ENCODE data around the gene CDK11B. TPM values are rescaled to one million over a fixed set of nuclear protein-coding genes. Genes with fewer than 3 reads are reported as not detected.
"Not testable (repeated sequence)": the region's sequence is repeated elsewhere in the genome, so short reads cannot be mapped to it uniquely, and the experiment has no call there.

The CDK11B gene
- total and polyA plus RNA-seq, 3 experiments from 2014 or later: 18.3 to 45.6 (median 42.2) TPM

- H3K4me1 ChIP-seq (ENCODE audit: insufficient read depth, low read length): peaks cover 6% of the 10 kb centered on the region
- H3K27ac Mint-ChIP-seq: peak overlapping the region in 1 of 8 donors; percentile 76
- H3K36me3 ChIP-seq (ENCODE audit: insufficient read depth, low read length): no peaks in the 10 kb centered on the region
- H3K4me3 Mint-ChIP-seq: peak overlapping the region; percentile 26 to 89 (median 71)
- no peaks in the 10 kb centered on the region for H3K36me3 Mint-ChIP-seq
- H3K27ac ChIP-seq (ENCODE audit: low read depth, low read length): no peak overlapping the region
- H3K27me3 ChIP-seq (ENCODE audit: insufficient read depth, low read length, poor library complexity, severe bottlenecking): no peaks in the 10 kb centered on the region
- no peak overlapping the region for H3K4me3 ChIP-seq (ENCODE audit: low read length)
- peak in 2 of 5 donors; percentile 30 to 40 for DNase-seq
- no peaks in the 10 kb centered on the region for H3K9me3 ChIP-seq (ENCODE audit: low read length)
- H3K27me3 Mint-ChIP-seq: peaks cover 0 to 9% of the 10 kb centered on the region in 2 donors
- CTCF ChIA-PET: interaction anchor here (1.1 kb wide), 1 partner anchor 16 kb away, joined by 3 read pairs; no protein-coding TSS in a partner anchor
- no peaks in the 10 kb centered on the region for H3K9me3 Mint-ChIP-seq
- peaks cover 0 to 6% (median 0%) of the 10 kb centered on the region in 3 donors for H3K4me1 Mint-ChIP-seq
- POLR2A ChIA-PET: no interaction called here
Observed at GRCh38 chr1:1599030-1599934, 59.5 kb downstream of the CDK11B start.

- peak overlapping the region in 1 of 8 donors; percentile 76 for H3K27ac Mint-ChIP-seq
- no peak overlapping the region for H3K27ac ChIP-seq (ENCODE audit: low read depth, low read length)
- POLR2A ChIA-PET: no interaction called here
- H3K9me3 Mint-ChIP-seq: no peaks in the 10 kb centered on the region
- no peaks in the 10 kb centered on the region for H3K36me3 Mint-ChIP-seq
- H3K4me1 ChIP-seq (ENCODE audit: insufficient read depth, low read length): peaks cover 6% of the 10 kb centered on the region
- peaks cover 0 to 6% (median 0%) of the 10 kb centered on the region in 3 donors for H3K4me1 Mint-ChIP-seq
- H3K4me3 ChIP-seq (ENCODE audit: low read length): no peak overlapping the region
- peak overlapping the region in 6 of 7 donors; percentile 40 to 89 (median 72) for H3K4me3 Mint-ChIP-seq
- H3K9me3 ChIP-seq (ENCODE audit: low read length): no peaks in the 10 kb centered on the region
- peaks cover 0 to 9% of the 10 kb centered on the region in 2 donors for H3K27me3 Mint-ChIP-seq
- CTCF ChIA-PET: interaction anchor here (1.1 kb wide), 1 partner anchor 15 kb away, joined by 3 read pairs; no protein-coding TSS in a partner anchor
- H3K27me3 ChIP-seq (ENCODE audit: insufficient read depth, low read length, poor library complexity, severe bottlenecking): no peaks in the 10 kb centered on the region
- H3K36me3 ChIP-seq (ENCODE audit: insufficient read depth, low read length): no peaks in the 10 kb centered on the region
- DNase-seq: no peak
Observed at GRCh38 chr1:1598720-1599029, 60.1 kb downstream of the CDK11B start.

- ChIA-PET POLR2A (no interaction called here), CTCF (interaction anchor here (1.1 kb wide), 1 partner anchor 15 kb away, joined by 3 read pairs; no protein-coding TSS in a partner anchor)
- Histone ChIP-seq H3K27ac (ENCODE audit: low read depth, low read length) (no peak overlapping the region), H3K9me3 (ENCODE audit: low read length) (no peaks in the 10 kb centered on the region), H3K27me3 (ENCODE audit: insufficient read depth, low read length, poor library complexity, severe bottlenecking) (no peaks in the 10 kb centered on the region), H3K36me3 (ENCODE audit: insufficient read depth, low read length) (no peaks in the 10 kb centered on the region), H3K4me1 (ENCODE audit: insufficient read depth, low read length) (peaks cover 6% of the 10 kb centered on the region), H3K4me3 (ENCODE audit: low read length) (no peak overlapping the region)
- peaks cover 0 to 9% of the 10 kb centered on the region in 2 donors for H3K27me3 Mint-ChIP-seq
- H3K27ac Mint-ChIP-seq: peak overlapping the region in 1 of 8 donors; percentile 50
- H3K9me3 Mint-ChIP-seq: no peaks in the 10 kb centered on the region
- H3K4me3 Mint-ChIP-seq: peak overlapping the region in 6 of 7 donors; percentile 62 to 89 (median 76)
- no peak for DNase-seq
- H3K36me3 Mint-ChIP-seq: no peaks in the 10 kb centered on the region
- peaks cover 0 to 6% (median 0%) of the 10 kb centered on the region in 3 donors for H3K4me1 Mint-ChIP-seq
Observed at GRCh38 chr1:1598051-1598719, 60.6 kb downstream of the CDK11B start.

- CTCF ChIA-PET: no interaction called here
- POLR2A ChIA-PET: no interaction called here
- H3K27me3 Mint-ChIP-seq: peaks cover 0 to 9% of the 10 kb centered on the region in 2 donors
Observed at GRCh38 chr1:1597275-1597930, 61.4 kb downstream of the CDK11B start.

GRCh38 chr1:1596493-1597274 lies 62.1 kb downstream of the CDK11B start:
- Mint-ChIP-seq H3K36me3 (no peaks in the 10 kb centered on the region), H3K27ac (no peak overlapping the region), H3K9me3 (no peaks in the 10 kb centered on the region), H3K4me1 (peaks cover 0 to 6% (median 0%) of the 10 kb centered on the region in 3 donors), H3K27me3 (peaks cover 0 to 9% of the 10 kb centered on the region in 2 donors), H3K4me3 (no peak overlapping the region)
- Histone ChIP-seq H3K4me3 (ENCODE audit: low read length) (no peak overlapping the region), H3K27me3 (ENCODE audit: insufficient read depth, low read length, poor library complexity, severe bottlenecking) (no peaks in the 10 kb centered on the region), H3K9me3 (ENCODE audit: low read length) (no peaks in the 10 kb centered on the region), H3K36me3 (ENCODE audit: insufficient read depth, low read length) (no peaks in the 10 kb centered on the region), H3K27ac (ENCODE audit: low read depth, low read length) (no peak overlapping the region), H3K4me1 (ENCODE audit: insufficient read depth, low read length) (peaks cover 6% of the 10 kb centered on the region)
- no peak for DNase-seq
- ChIA-PET POLR2A (no interaction called here), CTCF (no interaction called here)

More at GRCh38 chr1:1597275-1597930, 61.4 kb downstream of the CDK11B start:
- Histone ChIP-seq H3K4me1 (ENCODE audit: insufficient read depth, low read length) (peaks cover 6% of the 10 kb centered on the region), H3K27ac (ENCODE audit: low read depth, low read length) (no peak overlapping the region), H3K4me3 (ENCODE audit: low read length) (no peak overlapping the region), H3K27me3 (ENCODE audit: insufficient read depth, low read length, poor library complexity, severe bottlenecking) (no peaks in the 10 kb centered on the region), H3K9me3 (ENCODE audit: low read length) (no peaks in the 10 kb centered on the region), H3K36me3 (ENCODE audit: insufficient read depth, low read length) (no peaks in the 10 kb centered on the region)
- Mint-ChIP-seq H3K4me1 (peaks cover 0 to 6% (median 0%) of the 10 kb centered on the region in 3 donors), H3K4me3 (peak overlapping the region in 4 of 7 donors; percentile 38 to 86 (median 64)), H3K27ac (peak overlapping the region in 1 of 8 donors; percentile 50), H3K9me3 (no peaks in the 10 kb centered on the region), H3K36me3 (no peaks in the 10 kb centered on the region)
- no peak for DNase-seq

- H3K27ac Mint-ChIP-seq; H3K4me3 ChIP-seq (ENCODE audit: low read length); CTCF ChIA-PET; H3K27ac ChIP-seq (ENCODE audit: low read depth, low read length); DNase-seq; H3K4me1 ChIP-seq (ENCODE audit: insufficient read depth, low read length); H3K36me3 Mint-ChIP-seq; POLR2A ChIA-PET; H3K9me3 Mint-ChIP-seq; H3K27me3 Mint-ChIP-seq; H3K9me3 ChIP-seq (ENCODE audit: low read length); H3K36me3 ChIP-seq (ENCODE audit: insufficient read depth, low read length); H3K4me1 Mint-ChIP-seq; H3K27me3 ChIP-seq (ENCODE audit: insufficient read depth, low read length, poor library complexity, severe bottlenecking); H3K4me3 Mint-ChIP-seq: not testable (repeated sequence)
Observed at GRCh38 chr1:1595341-1595740, 63.5 kb downstream of the CDK11B start.

GRCh38 chr1:1594602-1595260 lies 64.1 kb downstream of the CDK11B start:
- no peaks in the 10 kb centered on the region for H3K36me3 ChIP-seq (ENCODE audit: insufficient read depth, low read length)
- no peak overlapping the region for H3K27ac ChIP-seq (ENCODE audit: low read depth, low read length)
- CTCF ChIA-PET: no interaction called here
- no peak overlapping the region for H3K4me3 ChIP-seq (ENCODE audit: low read length)
- no peaks in the 10 kb centered on the region for H3K27me3 ChIP-seq (ENCODE audit: insufficient read depth, low read length, poor library complexity, severe bottlenecking)
- H3K9me3 Mint-ChIP-seq: no peaks in the 10 kb centered on the region
- DNase-seq: no peak
- no peaks in the 10 kb centered on the region for H3K36me3 Mint-ChIP-seq
- no peak overlapping the region for H3K4me3 Mint-ChIP-seq
- H3K9me3 ChIP-seq (ENCODE audit: low read length): no peaks in the 10 kb centered on the region
- POLR2A ChIA-PET: no interaction called here
- no peak overlapping the region for H3K27ac Mint-ChIP-seq
- no peaks in the 10 kb centered on the region for H3K4me1 ChIP-seq (ENCODE audit: insufficient read depth, low read length)
- H3K27me3 Mint-ChIP-seq: peaks cover 0 to 9% of the 10 kb centered on the region in 2 donors
- peaks cover 0 to 6% (median 0%) of the 10 kb centered on the region in 3 donors for H3K4me1 Mint-ChIP-seq
